Activated CD4-positive, CD25-positive, alpha-beta regulatory T cell (primary cell): ENCODE data around the gene EPB41L3.
"Not testable (repeated sequence)": the region's sequence is repeated elsewhere in the genome, so short reads cannot be mapped to it uniquely, and the experiment has no call there.

Experiments
- DNase-seq, 4 experiments: peaks; one replicate each; lab custom pipeline; 2025; lab: John Stamatoyannopoulos, UW

EPB41L3 gene

GRCh38 chr18:5496305-5496704 lies 47.5 kb downstream of the EPB41L3 start:
- DNase-seq, result no peak

GRCh38 chr18:5490753-5491480 lies 52.9 kb downstream of the EPB41L3 start:
- no peak for DNase-seq

- DNase-seq, result no peak
Observed at GRCh38 chr18:5488844-5489243, 55.0 kb downstream of the EPB41L3 start.

GRCh38 chr18:5488044-5488443 lies 55.8 kb downstream of the EPB41L3 start:
- DNase-seq, result not testable (repeated sequence)

- DNase-seq, result no peak
Observed at GRCh38 chr18:5484526-5484925, 59.3 kb downstream of the EPB41L3 start.

GRCh38 chr18:5481621-5482020 lies 62.2 kb downstream of the EPB41L3 start:
- no peak for DNase-seq

- DNase-seq, result no peak
Observed at GRCh38 chr18:5478261-5478660, 65.5 kb downstream of the EPB41L3 start.

GRCh38 chr18:5476961-5477800 lies 66.6 kb downstream of the EPB41L3 start:
- DNase-seq, result no peak

GRCh38 chr18:5475267-5475666 lies 68.5 kb downstream of the EPB41L3 start:
- DNase-seq, result no peak

- no peak for DNase-seq
Observed at GRCh38 chr18:5469340-5469739, 74.5 kb downstream of the EPB41L3 start.

GRCh38 chr18:5468394-5468793 lies 75.4 kb downstream of the EPB41L3 start:
- no peak for DNase-seq

GRCh38 chr18:5467671-5468070 lies 76.1 kb downstream of the EPB41L3 start:
- no peak for DNase-seq

GRCh38 chr18:5466256-5466655 lies 77.5 kb downstream of the EPB41L3 start:
- DNase-seq, result no peak

GRCh38 chr18:5464251-5464650 lies 79.5 kb downstream of the EPB41L3 start:
- no peak for DNase-seq

GRCh38 chr18:5463831-5464230 lies 80.0 kb downstream of the EPB41L3 start:
- no peak for DNase-seq

- DNase-seq, result no peak
Observed at GRCh38 chr18:5463390-5463789, 80.4 kb downstream of the EPB41L3 start.

- no peak for DNase-seq
Observed at GRCh38 chr18:5462227-5462626, 81.6 kb downstream of the EPB41L3 start.

- no peak for DNase-seq
Observed at GRCh38 chr18:5461041-5461440, 82.8 kb downstream of the EPB41L3 start.

- no peak for DNase-seq
Observed at GRCh38 chr18:5457462-5457957, 86.3 kb downstream of the EPB41L3 start.

GRCh38 chr18:5456577-5457461 lies 87.0 kb downstream of the EPB41L3 start:
- DNase-seq, result no peak

- no peak for DNase-seq
Observed at GRCh38 chr18:5455674-5456073, 88.1 kb downstream of the EPB41L3 start.

GRCh38 chr18:5452943-5453443 lies 90.8 kb downstream of the EPB41L3 start:
- DNase-seq, result no peak
